ENCODE measurements around the gene DNAJC5.
"Not testable (repeated sequence)": the region's sequence is repeated elsewhere in the genome, so short reads cannot be mapped to it uniquely, and the experiment has no call there.

The DNAJC5 gene

DNA sequence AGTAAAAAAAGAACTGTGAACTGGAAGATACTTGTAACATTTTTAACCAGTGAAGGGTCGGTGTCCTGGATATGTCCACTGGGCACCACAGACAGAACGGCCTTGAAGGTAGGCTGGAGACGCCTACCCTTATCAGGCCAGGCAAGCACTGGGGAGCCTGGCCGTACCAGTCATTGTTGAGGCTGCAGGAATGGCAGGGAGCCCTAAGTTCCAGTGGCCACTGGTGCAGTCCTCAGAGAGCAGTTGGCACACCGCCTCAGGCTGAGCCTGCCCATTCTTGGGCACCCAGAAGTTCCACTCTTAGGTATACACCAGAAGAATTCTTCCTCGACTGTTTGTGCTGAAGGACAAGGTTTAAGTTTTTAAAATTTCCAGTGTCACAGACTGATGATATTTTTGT lies 20.5 kb downstream of the DNAJC5 start:
- DNase-seq, result no peak

- DNase-seq, result not testable (repeated sequence)
These were observed 21.5 kb downstream of the DNAJC5 start for GRCh38 chr20:63916371-63916939.

DNA sequence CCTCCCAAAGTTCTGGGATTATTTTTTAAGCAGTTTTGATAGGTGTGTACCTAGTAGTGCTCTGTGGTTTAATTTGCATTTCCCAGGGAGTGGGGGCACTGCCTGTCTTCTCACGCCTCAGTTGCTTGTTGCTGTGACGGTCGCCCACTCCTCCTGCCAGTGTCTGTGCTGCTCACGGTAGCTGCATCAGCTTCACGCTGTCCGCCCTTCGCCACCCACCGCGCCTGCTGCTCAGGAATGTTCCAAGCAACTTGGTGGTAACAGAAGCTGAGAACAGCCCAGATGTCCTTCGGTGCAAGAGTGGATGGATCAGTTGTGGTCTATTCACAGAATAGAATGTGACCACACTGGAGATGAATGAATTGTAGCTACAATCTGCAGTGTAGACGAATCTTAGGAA lies 22.9 kb downstream of the DNAJC5 start:
- no peak for DNase-seq

- DNase-seq, result no peak
These were observed 24.2 kb downstream of the DNAJC5 start for GRCh38 chr20:63919130-63919529.

GRCh38 chr20:63920226-63920625 lies 25.3 kb downstream of the DNAJC5 start:
- DNase-seq, result no peak

DNA sequence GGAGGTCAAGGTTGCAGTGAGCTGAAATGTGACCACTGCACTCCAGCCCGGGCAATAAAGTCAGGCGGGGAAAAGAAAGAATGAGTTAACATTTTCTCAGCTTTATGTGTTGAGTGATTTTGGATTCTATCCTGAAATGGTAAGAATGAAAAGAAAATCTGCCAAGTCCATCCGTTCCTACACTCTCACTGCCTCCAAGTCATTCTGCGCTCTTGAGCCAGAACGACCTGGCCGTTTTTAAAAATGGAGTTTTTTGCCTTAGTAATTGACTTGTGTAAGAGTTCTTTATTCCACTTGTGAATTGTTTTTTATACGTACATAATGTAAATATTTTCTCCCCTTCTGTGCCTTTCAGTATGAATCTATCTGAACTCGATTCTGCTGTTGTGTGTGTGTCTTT lies 28.7 kb downstream of the DNAJC5 start:
- no peak for DNase-seq

DNA sequence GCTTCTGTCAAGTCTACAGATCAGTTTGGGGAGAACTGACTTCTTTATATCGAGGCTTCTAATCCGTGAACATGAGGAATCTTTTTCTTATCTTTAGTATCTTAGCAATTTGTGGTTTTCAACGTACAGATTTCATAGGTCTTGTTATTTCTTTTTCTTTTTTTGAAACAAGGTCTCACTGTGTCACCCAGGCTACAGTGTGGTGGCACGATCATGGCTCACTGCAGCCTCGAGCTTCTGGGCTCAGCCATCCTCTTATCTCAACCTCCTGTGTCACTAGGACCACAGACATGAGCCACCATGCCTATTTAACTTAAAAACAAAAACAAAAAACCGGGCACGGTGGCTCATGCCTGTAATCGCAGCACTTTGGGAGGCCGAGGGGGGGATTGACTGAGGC lies 29.3 kb downstream of the DNAJC5 start:
- DNase-seq, result no peak

- DNase-seq, result no peak
These were observed 31.4 kb downstream of the DNAJC5 start for GRCh38 chr20:63926298-63926697.

DNA sequence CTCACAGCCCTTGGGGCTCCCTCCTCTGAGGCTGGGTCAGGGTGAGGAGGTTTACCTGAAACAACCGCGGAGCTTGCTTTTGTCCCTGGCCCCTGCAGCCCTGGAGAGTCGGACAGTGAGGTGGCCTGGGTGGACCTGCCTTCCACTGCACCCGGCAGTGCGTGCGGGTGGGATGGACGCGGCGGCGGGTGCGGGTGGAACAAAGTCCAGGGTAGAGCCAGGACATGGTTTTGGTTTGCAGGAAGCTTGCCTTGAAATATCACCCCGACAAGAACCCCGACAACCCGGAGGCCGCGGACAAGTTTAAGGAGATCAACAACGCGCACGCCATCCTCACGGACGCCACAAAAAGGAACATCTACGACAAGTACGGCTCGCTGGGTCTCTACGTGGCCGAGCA lies 34.1 kb downstream of the DNAJC5 start:
- DNase-seq, result no peak

- not testable (repeated sequence) for DNase-seq
These were observed 34.6 kb downstream of the DNAJC5 start for GRCh38 chr20:63929473-63929883.

DNA sequence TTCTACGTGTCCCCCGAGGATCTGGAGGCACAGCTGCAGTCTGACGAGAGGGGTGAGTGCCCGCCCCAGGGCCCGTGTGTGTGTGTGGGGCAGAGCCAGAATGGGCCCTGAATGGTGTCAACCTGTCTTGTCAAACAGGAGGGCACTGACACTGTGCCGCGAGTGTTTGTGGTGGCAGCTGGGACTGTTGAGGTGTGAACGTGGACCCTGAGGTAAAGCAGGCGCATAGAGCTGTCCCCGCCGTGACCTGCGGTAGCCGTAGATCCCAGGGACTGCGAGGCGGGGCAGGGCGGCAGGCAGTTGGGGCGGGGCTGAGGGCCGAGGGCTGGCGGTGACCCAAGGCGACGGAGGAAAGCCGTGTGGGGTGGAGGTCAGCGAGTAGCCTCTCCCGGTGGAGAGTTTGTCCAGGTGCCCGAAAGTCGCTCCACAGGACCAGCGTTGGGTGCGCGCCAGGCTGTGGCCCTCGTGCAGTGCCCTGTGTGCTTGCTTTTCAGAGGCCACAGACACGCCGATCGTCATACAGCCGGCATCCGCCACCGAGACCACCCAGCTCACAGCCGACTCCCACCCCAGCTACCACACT lies 36.1 kb downstream of the DNAJC5 start:
- DNase-seq, result no peak

- no peak for DNase-seq
These were observed 36.8 kb downstream of the DNAJC5 start for GRCh38 chr20:63931735-63932134.

- no peak for DNase-seq
These were observed 37.8 kb downstream of the DNAJC5 start for GRCh38 chr20:63932606-63933160.

- DNase-seq, result no peak
These were observed 38.7 kb downstream of the DNAJC5 start for GRCh38 chr20:63933646-63934045.

GRCh38 chr20:63934271-63935068 lies 39.5 kb downstream of the DNAJC5 start:
- no peak for DNase-seq

- no peak for DNase-seq
These were observed 40.5 kb downstream of the DNAJC5 start for GRCh38 chr20:63935447-63935846.

- no peak for DNase-seq
These were observed 42.7 kb downstream of the DNAJC5 start for GRCh38 chr20:63937596-63937995.

- DNase-seq, result no peak
These were observed 44.4 kb downstream of the DNAJC5 start for GRCh38 chr20:63939061-63939935.

- no peak for DNase-seq
These were observed 45.1 kb downstream of the DNAJC5 start for GRCh38 chr20:63940071-63940471.

- no peak for DNase-seq
These were observed 45.7 kb downstream of the DNAJC5 start for GRCh38 chr20:63940472-63941266.

- peak; percentile 74 for DNase-seq
These were observed 46.6 kb downstream of the DNAJC5 start for GRCh38 chr20:63941282-63942081.

Measured in activated gamma-delta T cell treated with Interleukin-2 at 50 U/mL for 16 hours (primary cell).